HG03139 (cell line): ENCODE results near the gene FBRSL1.

ENCODE experiments used
- ATAC-seq: cut with Tn5 transposase; IDR thresholded peaks from one replicate; pipeline ENCODE4 v1.9.1; 2021; ENCODE audit not compliant: unreplicated experiment

The FBRSL1 gene

DNA sequence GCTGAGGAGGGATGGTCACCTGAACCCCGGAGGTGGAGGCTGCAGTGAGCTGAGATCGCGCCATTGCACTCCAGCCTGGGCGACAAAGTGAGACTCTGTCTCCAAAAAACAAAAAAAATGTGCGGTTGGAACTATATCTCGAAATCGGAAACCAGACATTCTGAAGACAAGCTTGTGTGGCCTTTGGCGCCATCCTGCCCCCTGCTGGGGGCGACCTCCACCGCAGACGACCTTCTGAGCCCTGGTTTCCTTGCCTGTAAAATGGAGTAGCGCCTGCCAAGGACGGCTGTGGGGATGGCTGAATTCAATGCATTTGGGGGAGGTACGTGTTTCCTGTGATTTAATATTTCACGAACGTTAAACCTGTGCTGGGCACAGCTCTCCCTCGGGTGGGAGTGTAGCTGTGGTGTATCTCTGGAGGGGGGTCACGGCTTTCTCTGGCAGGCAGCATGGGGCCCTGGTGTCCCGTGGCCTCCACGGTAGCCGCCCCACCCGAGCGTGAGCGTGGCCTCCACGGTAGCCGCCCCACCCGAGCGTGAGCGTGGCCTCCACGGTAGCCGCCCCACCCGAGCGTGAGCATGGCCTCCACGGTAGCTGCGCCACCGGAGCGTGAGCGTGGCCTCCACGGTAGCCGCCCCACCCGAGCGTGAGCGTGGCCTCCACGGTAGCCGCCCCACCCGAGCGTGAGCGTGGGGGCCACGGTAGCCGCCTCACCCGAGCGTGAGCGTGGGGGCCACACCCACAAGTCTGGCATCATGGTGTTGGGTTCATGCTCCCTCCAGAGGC is 65.1 kb downstream of the FBRSL1 start:
- no peak for ATAC-seq

DNA sequence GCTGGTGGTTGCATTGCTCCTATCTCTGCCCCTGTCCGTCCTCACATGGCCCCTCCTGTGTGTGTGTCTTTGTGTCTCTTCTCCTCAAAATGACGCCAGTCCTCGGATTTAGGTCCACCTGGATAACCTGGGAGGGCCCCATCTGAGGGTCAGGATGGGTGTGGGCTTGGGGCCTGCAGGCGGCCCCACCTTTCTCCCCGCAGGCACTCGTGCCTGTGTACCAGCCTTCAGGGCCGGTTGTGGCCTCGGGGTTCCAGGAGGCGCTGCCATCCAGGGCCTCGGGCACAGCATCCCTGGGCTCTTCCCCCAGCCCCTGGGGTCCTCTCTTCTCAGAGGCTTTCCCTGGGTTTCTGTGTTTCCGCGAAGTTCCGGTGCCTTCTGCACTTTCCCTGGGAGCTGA is 65.7 kb downstream of the FBRSL1 start:
- no peak for ATAC-seq

DNA sequence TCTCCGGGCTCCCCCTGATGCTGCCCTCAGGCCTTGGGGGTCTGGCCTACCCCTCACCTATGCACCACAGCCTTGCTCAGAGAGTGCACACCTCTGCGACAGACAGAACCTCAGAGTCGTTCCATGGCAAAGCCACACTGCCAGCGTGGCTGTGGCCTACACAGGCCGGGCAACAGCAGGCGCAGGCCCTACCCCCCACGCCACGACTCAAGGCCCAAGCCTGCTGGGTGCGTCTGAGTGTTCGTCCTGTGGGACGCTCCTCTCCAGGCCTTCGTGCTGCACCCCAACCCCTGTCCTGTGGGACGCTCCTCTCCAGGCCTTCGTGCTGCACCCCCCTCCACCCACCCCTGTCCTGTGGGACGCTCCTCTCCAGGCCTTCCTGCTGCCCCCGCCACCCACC is 66.3 kb downstream of the FBRSL1 start:
- no peak for ATAC-seq

DNA sequence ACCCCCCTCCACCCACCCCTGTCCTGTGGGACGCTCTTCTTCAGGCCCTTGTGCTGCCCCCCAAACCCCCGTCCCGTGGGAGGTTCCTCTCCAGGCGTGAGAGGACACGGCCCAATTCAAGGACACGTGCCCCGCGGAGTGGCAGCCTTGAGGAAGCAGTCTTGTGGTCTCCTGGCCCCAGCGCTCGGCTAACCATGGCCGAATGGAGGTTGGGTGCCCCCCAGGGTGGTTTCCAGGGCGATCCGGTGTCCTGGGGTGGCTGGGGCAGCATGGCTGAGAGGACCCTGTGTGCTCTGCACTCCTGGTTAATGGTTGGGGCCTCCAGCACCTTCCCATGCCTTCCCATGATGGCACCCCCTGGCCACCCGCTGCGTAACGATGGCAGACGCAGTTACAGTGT is 66.8 kb downstream of the FBRSL1 start:
- ATAC-seq, result no peak

DNA sequence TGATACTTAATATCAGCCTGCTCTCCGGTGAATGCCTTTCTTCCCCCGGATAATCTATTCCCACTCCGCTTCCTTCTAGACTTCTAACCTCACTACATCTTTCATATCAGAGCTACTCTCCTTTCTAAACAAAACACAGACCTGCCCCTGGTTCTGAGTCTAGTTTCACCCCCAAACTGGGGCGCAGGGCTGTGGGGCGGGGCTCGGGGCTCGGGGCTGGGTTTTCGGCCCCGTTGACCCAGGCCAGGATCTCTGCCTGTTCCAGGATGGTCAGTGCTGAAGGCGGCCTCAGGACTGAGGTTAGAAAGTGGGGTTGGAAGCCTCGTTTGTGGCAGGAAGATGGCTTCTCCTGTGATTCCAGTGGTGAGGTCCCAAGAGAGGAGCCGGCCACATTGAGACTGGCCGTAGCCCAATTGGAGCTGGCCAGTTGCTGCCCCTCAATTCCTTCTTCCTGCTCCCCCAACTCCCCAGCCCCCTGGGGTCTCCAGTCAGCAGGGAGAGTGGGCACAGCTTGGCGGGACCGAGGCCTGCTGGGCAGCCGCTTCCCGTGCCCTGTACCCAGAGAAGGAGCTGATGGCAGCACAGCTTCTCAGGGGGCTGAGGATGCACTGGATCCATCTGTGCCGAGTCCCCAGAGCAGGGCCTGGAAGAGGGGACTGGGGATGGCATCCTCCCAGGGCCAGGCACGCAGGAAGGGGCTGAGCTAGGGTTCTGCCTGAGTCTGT is 67.5 kb downstream of the FBRSL1 start:
- no peak for ATAC-seq

DNA sequence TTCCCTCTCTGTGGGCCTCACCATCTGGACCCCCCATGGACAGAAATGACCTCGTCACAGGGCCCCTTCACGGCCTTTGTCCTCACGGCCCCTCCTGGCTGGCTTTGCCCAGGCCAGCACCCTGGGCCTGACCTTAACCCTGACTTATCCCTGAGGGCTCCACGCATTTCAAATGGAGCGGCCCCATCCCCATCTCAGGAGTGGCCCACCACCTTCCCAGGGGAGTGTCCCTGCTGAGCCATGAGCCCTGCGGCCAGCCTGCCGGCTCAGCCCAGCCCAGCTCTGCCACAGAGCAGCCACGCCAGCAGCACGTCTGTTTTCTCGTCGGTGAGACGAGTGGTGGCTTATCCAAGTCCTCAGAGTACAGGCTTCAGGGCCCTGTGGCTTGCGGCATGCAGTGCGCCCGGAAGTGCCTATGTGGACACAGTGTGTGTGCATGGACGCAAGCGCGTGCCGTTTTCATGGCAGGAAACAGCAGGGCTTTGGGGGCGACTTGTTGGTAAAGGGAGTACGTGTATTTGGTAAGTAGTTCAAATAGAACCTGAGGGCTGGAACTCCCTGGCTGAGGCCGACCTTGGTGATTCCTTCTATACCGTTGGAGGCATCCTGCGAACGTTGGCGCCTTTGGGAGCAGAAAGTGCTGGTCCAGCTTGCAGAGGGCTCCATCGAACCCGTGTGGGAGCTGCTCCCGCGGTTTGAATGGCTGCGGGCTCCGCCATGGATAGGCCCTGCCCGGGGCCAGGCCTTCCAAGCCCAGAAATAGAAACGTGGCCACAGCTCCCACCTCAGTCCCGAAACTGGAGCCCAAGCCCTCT is 68.3 kb downstream of the FBRSL1 start:
- ATAC-seq, result no peak

DNA sequence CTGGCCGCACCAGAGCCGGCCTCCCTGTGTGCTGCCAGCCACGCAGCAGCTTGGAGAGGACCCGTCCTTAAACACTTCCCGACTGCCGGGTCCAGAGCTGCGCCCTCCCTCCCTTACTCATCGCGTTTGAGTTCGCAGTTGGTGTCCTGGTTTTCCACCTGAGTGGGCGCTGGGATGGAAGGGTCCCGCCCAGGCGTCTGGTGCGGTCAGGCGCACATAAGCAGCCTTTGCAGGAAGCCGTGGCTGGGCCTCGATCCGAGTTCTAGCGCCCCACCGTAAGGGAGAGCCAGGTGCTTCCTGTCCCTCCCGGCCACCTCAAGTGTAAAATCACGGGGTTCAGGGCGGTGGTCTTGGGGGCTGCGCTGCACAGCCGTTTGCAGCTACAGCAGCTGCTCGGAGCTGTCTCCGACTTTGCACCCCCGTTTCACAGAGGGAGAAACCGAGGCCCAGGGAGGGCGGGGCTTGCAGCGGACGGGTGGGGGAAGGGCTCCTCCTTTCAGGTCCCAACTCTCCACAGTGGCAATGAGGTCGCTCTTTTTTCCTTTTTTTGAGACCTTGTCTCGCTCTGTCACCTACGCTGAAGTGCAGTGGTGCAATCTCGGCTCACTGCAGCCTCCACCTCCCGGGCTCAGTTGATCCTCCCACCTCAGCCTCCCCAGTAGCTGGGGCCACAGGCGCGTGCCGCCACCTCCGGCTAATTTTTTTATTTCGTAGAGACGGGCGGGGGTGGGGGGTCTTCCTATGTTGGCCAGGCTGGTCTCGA is 69.1 kb downstream of the FBRSL1 start:
- no peak for ATAC-seq

DNA sequence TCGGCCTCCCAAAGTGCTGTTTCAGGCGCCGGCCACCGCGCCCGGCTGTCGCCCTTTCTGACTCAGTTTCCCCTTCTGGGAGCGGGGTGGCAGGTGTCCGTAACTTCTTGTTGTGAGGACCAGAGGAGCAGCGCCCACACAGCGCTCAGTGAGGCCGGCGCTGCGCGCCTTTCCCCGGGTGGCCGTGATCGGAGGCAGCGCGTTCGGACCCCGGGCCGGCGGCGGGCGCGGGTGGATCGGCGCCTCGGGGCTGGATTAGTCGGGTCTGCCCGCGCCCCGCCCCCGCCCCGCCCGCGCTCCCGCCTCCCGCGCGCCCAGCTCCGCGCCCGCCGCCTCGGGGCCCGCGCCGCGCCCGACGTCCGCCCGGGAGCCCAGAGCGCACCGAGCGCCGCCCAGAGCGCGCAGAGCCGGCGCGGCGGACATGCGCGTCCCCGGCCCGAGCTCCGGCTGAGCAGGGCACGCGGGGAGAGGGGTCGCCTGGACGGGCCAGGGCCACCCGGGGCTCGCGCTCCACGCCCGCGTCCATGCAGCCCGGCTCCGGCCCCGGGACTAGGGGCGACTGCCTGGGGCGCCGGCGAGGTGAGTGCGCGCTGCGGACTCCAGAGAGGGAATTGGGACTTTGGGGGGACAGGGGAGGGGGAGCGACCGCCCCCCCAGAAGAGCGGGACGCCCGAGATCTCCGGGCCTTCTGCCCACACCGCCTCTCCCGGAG is 69.9 kb downstream of the FBRSL1 start:
- no peak for ATAC-seq

DNA sequence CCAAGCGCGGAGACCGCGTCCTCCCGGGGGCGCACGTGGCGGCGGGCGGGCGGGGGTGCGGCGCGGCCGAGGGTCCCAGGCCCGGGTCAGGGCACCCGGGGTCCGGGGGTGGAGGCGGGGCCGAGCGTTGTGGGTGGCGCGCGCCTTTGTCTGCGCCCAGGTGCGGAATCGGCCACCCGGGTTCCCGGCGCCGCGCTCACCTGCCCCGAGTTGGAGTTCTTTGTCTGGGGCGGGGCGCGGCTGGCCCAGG is 70.3 kb downstream of the FBRSL1 start:
- ATAC-seq, result no peak

DNA sequence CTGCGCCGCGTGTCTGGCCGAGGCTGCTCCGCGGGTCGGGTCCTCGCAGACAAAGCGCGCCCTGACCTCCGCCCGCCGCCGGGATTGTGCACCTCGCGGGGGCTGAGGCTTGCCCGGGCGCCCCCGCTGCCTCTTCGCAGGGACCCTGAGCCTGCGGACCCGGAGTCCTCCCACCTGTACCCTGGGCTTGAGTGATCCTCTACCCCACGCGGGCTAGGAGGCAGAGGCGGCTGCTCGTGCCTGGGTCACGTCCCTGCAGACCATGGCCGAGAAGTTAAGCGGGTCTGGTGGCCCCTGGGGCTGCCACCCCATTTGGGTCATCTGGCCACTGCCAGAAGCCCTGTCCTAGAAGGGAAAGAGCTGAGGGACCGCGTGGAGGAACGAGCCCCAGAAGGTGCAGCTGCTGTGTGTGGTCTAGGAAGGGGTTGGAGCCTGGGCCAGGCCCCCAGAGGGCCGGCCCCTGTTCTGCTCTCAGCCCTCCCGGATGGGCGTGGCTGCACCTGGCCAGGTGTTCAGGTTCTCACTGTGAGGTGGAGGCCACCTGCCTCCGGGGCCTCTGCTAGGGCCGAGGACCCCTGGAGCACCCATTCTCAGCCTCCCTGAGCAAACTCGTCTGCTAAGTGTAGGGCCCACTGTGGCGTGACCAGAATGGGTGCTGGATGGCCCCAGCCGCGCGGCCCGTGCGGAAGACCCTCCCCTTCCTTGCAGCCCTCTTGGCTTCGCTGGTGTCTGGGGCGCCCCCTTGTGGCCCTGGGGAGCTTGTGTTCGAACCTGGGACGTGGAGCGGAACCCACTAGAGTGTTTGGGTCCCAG is 70.9 kb downstream of the FBRSL1 start:
- ATAC-seq, result no peak
